ENCODE data around the gene SOWAHA. TPM values are rescaled to one million over a fixed set of nuclear protein-coding genes. Genes with fewer than 3 reads are reported as not detected.

Gene SOWAHA
- total and polyA plus RNA-seq, 10 of the 15 experiments (the other 5 are each of a cell fraction or from before 2014, with no cell fraction given) = 0.02 to 0.37 (median 0.05) TPM; not detected in 4

GRCh38 chr5:132822650-132823480 lies 9.8 kb downstream of the SOWAHA start:
- no peak for ATAC-seq
- POLR2A ChIA-PET = interaction anchor here (0.6 kb wide), 1 partner anchor 26 kb away, joined by 6 read pairs; no protein-coding TSS in a partner anchor

More at GRCh38 chr5:132822650-132823480, 9.8 kb downstream of the SOWAHA start:
- Histone ChIP-seq H3K9me3 (replicated peaks; ENCODE audit: control insufficient read depth, insufficient read depth, low read length) (no peaks in the 10 kb centered on the region), H3K27ac (ENCODE audit: control insufficient read depth, insufficient read depth) (no peak overlapping the region), H2AFZ (ENCODE audit: control insufficient read depth, low read depth, low read length) (no peak overlapping the region), H3K9ac (ENCODE audit: control insufficient read depth, insufficient read depth, low read length) (no peak overlapping the region), H4K20me1 (ENCODE audit: control insufficient read depth, insufficient read depth) (no peaks in the 10 kb centered on the region), H3K79me2 (ENCODE audit: control insufficient read depth, insufficient read depth, low read length) (no peaks in the 10 kb centered on the region), H3K4me3 (no peak overlapping the region), H3K27me3 (replicated peaks in 1 of 2; ENCODE audit: control insufficient read depth in 2 of 2, insufficient read depth in 2 of 2, low read length in 1 of 2) (peaks cover 0 to 2% of the 10 kb centered on the region in 2 experiments; a peak in 3 of 4 replicates), H3K36me3 (ENCODE audit: control insufficient read depth in 2 of 2, insufficient read depth in 2 of 2, low read length in 1 of 2) (no peaks in the 10 kb centered on the region), H3K4me1 (ENCODE audit: control insufficient read depth, insufficient read depth, low read length) (no peaks in the 10 kb centered on the region; the same call in 1 of the 2 replicates), H3K4me2 (ENCODE audit: control insufficient read depth, insufficient read depth) (no peak overlapping the region)
- WGBS (ENCODE audit: insufficient coverage, insufficient replicate concordance, low lambda C conversion rate, missing lambda C conversion rate) = 44% methylated on average over 65 of the region's 68 CpGs
- FAIRE-seq (no peak), DNase-seq (ENCODE audit: low read depth, low spot score) (no peak)
- no peak for TF ChIP-seq RFX5 (IDR thresholded peaks at IDR 0.05; ENCODE audit: low read depth, low read length)
- no peak for TF ChIP-seq ZSCAN29 (IDR thresholded peaks at IDR 0.05)
- no peak for TF ChIP-seq SRF (IDR thresholded peaks at IDR 0.05; ENCODE audit: low read depth in 2 of 2, low read length in 2 of 2)
- no peak for TF ChIP-seq WRNIP1 (IDR thresholded peaks at IDR 0.05; ENCODE audit: borderline replicate concordance, low read depth, low read length)
- no peak for TF ChIP-seq TCF3 (IDR thresholded peaks at IDR 0.05; ENCODE audit: borderline replicate concordance, insufficient read depth, low read depth, low read length)
- TF ChIP-seq CTCF (IDR thresholded peaks at IDR 0.05 in 2 of 3, conservative IDR thresholded peaks at IDR 0.05 in 1 of 3; ENCODE audit: control insufficient read depth in 2 of 3, extremely low read depth in 1 of 3, insufficient read depth in 1 of 3, low read depth in 3 of 3, low read length in 3 of 3) = no peak
- no peak for TF ChIP-seq NFYB (IDR thresholded peaks at IDR 0.05; ENCODE audit: insufficient read depth, low read depth, low read length)
- TF ChIP-seq E2F8 (IDR thresholded peaks at IDR 0.05; ENCODE audit: low read depth, partially characterized antibody) = no peak
- no TSS peak for BruUV-seq (replicated peaks)
- in situ Hi-C loops (cut with MboI) = loop anchor here (10.0 kb wide), 1 partner anchor 298 kb away; no protein-coding TSS in a partner anchor
- ChIA-PET SMC1A (ENCODE audit: uncharacterized antibody, unreplicated experiment) (interaction anchor here (1.0 to 10.9 kb wide), 3 partner anchors 69 to 324 kb away, joined by 3 to 129 read pairs (median 3); no protein-coding TSS in a partner anchor), CTCF (interaction anchor here (1.1 to 6.5 kb wide), 3 partner anchors 30 to 317 kb away, joined by 4 to 58 read pairs (median 5); no protein-coding TSS in a partner anchor), RAD21 (ENCODE audit: unreplicated experiment) (interaction anchor here (1.0 to 1.7 kb wide), 2 partner anchors 240 to 297 kb away, joined by 3 to 7 read pairs; no protein-coding TSS in a partner anchor)
- intact Hi-C loops (cut with micrococcal nuclease; ENCODE audit: unreplicated experiment) = loop anchor here (5.0 kb wide), 2 partner anchors 86 to 231 kb away; partner anchors contain the start of gene KIF3A

Measured in GM12878 (cell line).